SH-SY5Y (cell line): ENCODE results near the gene SERTAD2.

Source experiments
- GATA2 ChIP-seq: IDR thresholded peaks from 2 replicates; pipeline ENCODE4 v1.6.1; 2011; ENCODE audit warnings: mild to moderate bottlenecking, low read depth, low read length
- GATA3 ChIP-seq: IDR thresholded peaks from 2 replicates; pipeline ENCODE4 v1.6.1; 2011; ENCODE audit warnings: low read depth, mild to moderate bottlenecking, low read length, moderate library complexity

SERTAD2 gene

DNA sequence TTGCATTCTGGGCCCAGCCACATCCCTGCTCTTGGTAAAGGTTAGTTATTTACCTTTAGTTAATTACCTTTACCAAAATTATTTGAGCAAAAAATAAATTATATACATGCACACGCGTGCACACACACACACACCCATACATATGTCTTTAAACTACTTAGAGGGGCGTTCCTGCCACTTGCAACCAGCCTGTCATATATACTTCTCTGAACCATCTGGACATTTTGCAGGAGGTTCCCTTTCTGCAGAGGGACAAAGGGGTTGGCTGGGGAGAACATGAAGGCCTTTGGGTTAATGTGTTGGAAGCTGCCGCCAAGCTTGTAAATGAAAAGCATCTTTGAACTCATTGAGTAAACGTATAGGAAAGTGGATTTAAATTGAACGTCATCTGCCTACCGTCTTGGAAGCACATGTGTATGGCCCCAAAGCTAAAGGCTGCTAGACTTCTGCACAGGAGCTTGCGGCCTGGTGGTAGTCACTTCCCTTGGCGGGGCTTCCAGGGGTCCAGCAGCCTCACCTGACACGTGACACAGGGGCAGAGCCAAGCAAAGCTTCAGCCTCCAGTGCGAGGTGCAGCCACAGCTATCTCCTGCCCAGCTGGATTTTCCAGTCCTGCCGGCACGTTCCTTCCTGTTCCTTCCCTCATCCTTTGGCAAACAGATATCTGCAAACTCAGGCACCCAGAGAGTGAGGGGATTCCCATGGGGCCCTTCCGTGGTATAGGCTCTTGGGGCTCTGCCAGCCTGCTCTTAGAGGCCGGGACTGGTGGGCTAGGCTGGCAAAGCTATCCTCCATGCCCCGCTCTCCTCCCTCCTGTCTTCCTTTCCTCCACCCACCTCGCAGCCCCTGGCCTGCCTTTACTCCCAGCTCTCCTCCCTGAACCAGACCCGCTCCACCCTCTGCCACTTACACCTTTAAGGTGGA is 46.1 kb downstream of the SERTAD2 start:
- TF ChIP-seq GATA3, result no peak
- no peak for TF ChIP-seq GATA2

DNA sequence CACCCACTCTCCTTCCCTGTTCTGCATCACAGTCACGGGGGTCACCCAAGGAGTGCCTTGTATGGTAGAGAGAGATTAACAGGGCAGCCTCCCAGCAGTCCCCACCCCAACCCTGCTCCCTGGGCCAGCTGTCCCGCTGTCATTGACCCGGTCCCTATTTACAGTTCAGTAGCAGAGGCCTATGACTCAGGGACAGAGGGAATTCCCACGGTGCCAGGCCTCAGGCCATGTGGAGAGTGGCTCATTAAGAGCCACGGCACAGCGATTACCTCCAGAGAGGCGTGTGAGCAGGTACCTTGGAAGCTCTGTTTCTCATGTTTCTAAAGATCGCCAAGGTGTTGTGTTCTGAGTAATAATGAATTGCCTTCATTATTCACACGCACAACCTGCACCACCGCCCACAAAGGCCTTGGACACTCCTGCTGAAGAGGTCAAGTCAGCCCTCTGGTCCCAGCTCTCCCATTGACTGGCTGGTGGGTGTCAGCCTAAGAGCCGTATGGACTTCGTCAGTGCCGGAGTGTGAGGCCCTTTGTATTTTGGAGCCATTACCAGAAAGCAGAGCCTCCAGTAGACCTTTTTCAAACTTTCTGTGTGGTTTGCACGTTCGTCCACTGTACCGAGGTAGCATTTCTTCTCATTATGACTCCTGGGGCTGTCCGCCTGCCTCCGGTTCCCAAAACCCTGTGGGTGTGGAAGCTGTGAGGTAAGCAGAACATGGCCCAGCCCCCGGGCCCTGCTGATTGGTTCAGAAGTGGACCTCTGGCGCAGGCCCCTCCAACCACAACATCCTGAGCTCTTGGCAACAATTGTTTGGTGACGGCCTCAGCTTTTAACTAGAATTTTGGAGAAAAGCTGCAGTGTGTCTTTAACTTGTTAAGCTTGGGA is 47.0 kb downstream of the SERTAD2 start:
- TF ChIP-seq GATA3 (no peak), GATA2 (no peak)

DNA sequence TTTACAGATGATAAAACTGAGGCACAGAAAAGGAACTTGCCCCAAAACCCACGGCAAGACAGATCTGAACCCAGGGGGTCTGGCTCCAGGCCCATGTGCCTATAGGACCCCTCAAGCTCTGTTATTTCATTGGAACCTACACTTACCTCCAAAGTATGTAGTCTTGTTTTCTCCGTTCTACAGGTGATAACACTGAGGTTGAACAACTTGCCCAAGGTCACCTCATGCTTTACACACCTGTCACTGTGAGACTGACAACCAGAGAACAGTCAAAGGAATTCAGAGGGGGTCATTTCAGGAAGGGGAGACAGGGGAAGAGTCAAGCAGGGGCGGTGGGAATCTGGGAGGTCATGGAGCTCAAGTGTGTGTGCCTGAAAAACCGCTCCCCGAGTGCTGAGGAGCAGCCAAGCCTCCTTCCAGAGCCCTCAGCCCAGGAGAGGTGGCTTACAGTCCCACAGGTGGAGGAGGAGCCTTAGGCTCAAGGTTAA is 47.7 kb downstream of the SERTAD2 start:
- TF ChIP-seq GATA3, result no peak
- TF ChIP-seq GATA2, result no peak

DNA sequence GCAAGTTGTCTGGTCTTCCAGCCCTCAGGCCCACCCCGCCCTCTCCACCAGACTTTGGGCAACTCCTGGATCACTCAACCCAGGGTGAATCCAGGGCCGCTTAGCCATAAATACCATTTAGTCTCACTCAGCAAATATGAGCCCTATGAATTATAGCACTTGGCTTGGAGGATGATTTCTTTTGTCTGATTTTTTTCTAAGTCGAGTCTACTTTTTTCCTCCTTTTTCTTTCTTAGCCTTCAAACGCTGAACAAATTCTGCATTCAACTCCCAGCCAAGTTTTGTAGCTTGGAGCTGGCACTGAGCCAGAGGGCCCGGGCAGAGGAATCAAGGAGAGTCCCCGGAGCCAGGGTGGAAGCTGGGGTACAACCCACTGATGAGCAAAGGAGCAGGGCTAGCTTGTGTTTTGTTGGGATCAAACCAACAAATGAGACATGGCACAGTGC is 48.7 kb downstream of the SERTAD2 start:
- TF ChIP-seq GATA3, result no peak
- no peak for TF ChIP-seq GATA2

DNA sequence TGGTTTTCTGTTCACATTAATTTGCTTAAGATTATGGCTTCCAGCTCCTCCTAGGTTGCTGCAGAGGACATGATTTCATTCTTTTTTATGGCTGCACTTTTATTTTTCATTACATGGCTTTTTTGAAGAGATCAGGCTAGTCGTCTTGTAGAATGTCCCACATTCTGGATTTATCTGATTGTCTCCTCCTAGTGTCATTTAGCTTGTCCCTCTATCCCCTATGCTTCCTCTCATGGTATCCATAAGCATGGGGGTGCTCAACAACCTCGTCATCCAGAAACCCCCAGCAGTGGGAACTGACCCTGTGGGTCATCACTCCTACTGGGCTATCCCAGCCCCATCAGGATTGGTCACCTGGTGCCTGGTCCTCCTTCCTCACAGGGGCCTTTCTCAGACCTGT is 49.6 kb downstream of the SERTAD2 start:
- TF ChIP-seq GATA2 (no peak), GATA3 (no peak)

DNA sequence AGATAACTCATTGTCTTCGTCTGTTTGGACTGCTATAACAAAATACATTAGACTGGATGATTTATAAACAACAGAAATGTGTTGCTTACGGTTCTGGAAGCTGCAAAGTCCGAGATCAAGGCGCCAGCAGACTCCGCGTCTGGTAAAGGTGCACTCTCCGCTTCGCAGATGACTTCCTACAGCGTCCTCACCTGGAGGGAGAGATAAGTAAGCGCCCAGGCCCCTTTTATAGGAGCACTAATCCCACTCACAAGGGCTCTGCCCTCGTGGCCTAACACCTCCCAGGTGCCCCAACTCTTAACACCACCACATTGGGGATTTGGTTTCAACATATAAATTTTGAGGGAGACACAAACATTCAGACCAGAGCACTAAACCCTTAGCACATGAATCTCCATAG is 51.3 kb downstream of the SERTAD2 start:
- TF ChIP-seq GATA2, result no peak
- TF ChIP-seq GATA3, result no peak

DNA sequence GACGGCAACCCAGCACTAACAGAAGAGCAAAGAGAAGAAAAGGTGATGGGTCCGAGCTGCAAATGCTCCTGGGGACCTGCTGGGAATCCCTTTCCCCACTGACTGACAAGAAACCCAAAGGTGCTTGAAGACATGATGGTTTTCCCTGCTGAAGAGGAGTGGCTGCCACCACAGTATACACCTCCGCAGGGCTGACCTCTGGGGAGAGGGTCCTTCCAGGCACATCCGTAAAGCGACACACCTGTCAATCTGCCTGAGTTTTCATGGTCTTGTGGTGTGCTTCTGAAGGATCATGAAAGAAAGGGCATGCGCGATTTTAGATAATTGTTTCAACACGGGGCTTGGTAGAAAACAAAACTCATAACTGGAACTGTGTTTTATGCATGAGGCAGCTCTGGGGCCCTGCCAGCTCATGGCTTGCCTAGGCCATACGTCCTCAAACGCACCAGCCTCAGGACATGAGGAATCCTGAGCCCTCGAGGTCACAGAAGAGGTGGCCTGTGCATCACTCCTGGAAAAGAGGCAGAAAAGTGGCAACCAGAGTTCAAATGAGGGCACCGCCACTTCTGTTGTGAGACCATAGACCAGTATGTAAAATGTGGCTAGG is 51.8 kb downstream of the SERTAD2 start:
- TF ChIP-seq GATA3 (no peak), GATA2 (no peak)

DNA sequence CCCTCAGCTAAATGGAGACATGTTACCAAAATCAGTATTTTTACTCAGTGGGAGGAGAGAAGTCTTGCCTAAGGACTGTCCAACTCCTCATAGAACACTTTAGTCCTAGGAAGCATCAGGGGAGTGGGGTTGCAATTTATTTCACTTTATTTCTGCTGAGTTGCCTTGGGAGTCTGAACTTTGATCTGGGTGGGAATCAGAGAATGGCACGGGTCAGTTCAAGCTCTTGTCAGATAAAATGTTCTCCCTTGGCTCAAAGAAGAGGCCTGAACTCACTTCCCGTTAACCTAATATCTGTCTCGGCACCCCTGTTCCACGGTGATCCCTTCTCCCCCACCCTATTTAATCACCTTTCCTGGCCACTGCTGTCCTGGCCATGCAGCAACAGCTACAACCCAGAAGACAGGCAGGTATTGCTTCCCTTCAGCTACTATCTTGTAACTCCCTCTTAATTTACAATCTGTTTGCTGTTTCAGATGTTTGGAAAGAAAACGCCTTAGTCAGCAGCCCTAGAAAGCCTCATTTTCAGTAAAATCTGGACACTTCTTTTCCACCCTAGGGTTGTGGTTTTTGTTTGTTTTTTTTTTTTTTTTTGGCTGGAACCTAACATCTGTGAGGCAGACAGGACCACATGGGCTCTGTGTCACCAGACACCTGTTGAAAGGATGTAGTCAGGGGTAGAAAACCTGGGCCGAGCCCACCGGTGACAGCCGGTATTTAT is 52.5 kb downstream of the SERTAD2 start:
- TF ChIP-seq GATA3 (no peak), GATA2 (no peak)

DNA sequence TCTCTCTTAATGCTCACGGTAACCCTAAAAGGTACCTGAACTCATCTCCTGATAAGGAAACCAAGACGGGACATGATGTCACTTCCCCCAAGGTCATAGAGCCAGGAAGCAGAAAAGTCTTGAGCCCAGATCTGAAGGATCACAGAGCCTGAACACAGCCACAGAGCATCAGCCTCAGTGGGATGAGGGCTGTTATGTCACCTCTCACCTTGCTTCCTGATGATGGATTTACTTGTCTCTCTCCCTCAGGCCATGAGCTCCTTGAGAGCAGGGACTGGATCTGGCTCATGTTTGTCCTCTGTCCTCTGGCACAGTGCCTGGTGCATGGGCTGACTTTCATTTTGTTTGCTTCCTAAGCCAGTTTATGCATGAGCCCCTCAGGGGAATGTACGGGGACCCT is 54.2 kb downstream of the SERTAD2 start:
- TF ChIP-seq GATA3 (no peak), GATA2 (no peak)

DNA sequence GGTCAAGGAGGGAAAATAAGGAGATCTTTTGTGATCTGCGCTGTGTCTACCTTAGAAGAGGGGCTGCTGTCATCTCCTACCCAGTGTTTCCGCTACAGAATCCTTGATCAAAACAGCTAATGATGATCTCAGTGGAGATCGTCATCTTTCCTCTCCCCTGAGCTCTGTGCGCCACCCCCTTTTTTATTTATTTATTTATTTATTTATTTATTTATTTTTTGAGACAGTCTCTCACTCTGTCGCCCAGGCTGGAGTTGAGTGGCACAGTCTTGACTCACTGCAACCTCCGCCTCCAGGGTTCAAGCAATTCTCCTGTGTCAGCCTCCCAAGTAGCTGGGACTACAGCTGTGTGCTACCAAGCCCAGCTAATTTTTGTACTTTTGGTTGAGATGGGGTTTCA is 55.5 kb downstream of the SERTAD2 start:
- no peak for TF ChIP-seq GATA3
- no peak for TF ChIP-seq GATA2

DNA sequence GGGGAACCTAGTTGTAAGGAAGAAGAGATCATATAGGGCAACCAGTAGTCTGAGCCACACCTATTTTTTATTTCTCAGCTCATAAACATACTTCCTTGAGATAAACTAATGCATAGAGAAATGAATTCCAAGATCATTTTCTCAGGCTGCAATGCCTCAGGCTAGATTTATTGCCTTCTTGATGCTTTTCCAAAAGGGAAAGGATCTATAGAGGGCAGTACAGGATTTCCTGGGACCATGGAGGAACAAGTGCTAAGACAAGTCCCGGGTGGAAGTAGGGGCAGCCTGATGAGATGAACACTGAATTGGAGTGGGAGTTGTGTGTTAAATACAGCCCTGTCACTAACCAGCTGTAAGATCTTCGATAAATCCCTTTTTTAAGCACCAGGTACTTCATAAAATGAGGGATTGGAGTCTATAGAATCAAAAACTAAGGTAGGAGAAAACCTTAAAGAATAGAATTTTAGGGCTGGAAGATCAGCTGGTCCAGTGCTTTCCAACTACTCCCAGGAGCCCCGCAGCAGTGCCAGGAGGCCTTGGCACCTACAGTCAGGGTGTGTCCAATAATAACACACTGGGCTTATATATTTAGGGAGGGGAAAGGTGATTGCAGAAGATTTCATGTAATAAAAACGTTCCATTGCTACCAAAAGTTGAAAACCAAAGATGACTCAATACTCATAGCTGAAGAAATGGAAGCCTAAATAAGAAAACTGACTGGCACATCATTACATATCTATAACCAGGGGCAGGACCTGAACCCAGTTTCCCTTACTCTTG is 58.1 kb downstream of the SERTAD2 start:
- TF ChIP-seq GATA3, result no peak
- TF ChIP-seq GATA2, result no peak

DNA sequence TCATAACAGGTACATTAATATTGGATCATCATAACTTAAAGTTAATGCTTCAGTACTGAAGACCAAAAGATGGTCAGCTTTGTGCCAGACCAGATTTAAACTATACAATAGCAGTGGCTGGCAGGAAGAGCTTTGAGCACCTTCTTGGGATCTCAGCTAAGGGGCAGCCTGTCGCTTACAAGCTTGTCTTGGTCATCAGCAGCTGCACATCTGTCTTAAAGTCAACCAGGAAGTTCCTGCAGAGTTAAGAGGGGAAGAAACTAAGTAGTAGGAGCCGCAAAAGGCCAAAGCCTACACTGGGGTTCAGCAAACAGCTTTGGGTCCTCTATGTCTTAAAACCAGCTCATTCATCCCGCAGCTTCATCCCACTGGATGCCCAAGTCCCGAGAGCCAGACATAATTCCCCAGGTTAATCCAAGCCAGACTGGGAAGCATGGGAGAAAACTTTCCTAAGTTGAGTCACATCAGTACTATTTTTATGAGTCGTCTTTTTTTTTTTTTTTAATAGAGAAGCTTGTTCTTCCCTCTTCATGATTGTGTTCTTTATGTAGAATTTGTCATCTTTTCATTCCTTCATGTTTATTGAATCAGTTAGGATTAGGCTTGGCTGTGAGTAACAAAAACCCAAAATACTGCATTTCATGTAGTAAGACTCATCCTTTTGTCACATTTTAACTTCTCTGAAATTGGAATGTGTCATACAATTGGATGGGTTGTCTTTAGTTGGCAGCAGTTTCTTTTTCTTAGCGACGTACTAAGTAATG is 59.3 kb downstream of the SERTAD2 start:
- no peak for TF ChIP-seq GATA3
